Psoas muscle (tissue), 8 donors: ENCODE measurements around the gene TLN1. TPM values are rescaled to one million over a fixed set of nuclear protein-coding genes. Genes with fewer than 3 reads are reported as not detected.

Experiments
- ATAC-seq, 4 donors: fragments of 200-7000 bp; cut with Tn5 transposase; one replicate each; pipeline ENCODE4 v1.9.1; 2020; ENCODE audit warnings: moderate library complexity in 3 of 4, mild to moderate bottlenecking in 2 of 4
- DNase-seq, 2 donors: peaks; one replicate each; pipeline ENCODE4 v3.0.0-alpha.2; 2020
- H3K27ac ChIP-seq: fragments of 200-600 bp; one replicate; pipeline ENCODE4 v1.8.0; 2022
- H3K27me3 ChIP-seq, 3 donors: fragments of 200-600 bp in 1 of 3; one replicate each; pipeline versions ENCODE4 v1.6.1 to v1.8.0; 2013 to 2022; ENCODE audit warnings: low read length in 2 of 3, mild to moderate bottlenecking in 2 of 3, moderate library complexity in 1 of 3; ENCODE audit not compliant: insufficient read depth in 3 of 3
- H3K36me3 ChIP-seq, 2 donors: fragments of 200-600 bp in 1 of 2; one replicate each; pipeline versions ENCODE4 v1.6.1 to v1.8.0; 2013 to 2022; ENCODE audit warnings: low read depth in 1 of 2, mild to moderate bottlenecking in 1 of 2, moderate library complexity in 1 of 2; ENCODE audit not compliant: insufficient read depth in 1 of 2
- H3K4me1 ChIP-seq: fragments of 200-600 bp; one replicate; pipeline ENCODE4 v1.8.0; 2022
- H3K4me3 ChIP-seq: fragments of 200-600 bp; one replicate; pipeline ENCODE4 v1.8.0; 2022; ENCODE audit warnings: mild to moderate bottlenecking
- H3K9me3 ChIP-seq: fragments of 200-600 bp; one replicate; pipeline ENCODE4 v1.8.0; 2022
- WGBS, 3 donors: extraction: QIAGEN DNeasy Blood & Tissue Kit; methylation state at CpG; one replicate each; pipeline versions ENCODE4 v1.1.6 to v1.1.7; 2013; 5-methylcytosine and 5-hydroxymethylcytosine counted together
- intact Hi-C, 2 donors: fragments of 100-400 bp; cut with DNase I; formaldehyde crosslinking; loops; one replicate each; pipeline versions ENCODE4 v1.11.0 to v1.14.2; 2022
- polyA plus RNA-seq, 3 donors: library from polyadenylated mRNA; stranded (reverse); fragments of 200-250 nt; gene quantifications; one replicate each; pipeline ENCODE4 v1.2.3, GENCODE V29; 2013
- total RNA-seq, 4 donors: library from RNA; stranded (reverse); fragmentation: NEBNext Ultra II Directional in 2 of 4; extraction: Animal tissue kit (Norgen Biotek cat#: 25700) in 2 of 4; gene quantifications; one replicate each; pipeline versions ENCODE4 v1.2.1 to v1.2.4, GENCODE V29; 2021 to 2023
- TF ChIP-seq, protein P1 (sequence below): fragments of 200-600 bp; IDR thresholded peaks from one replicate; pipeline ENCODE4 v1.8.0; 2022; ENCODE audit warnings: antibody characterized with exemption
- donor health status: healthy with polysubstance abuse.
- donor health status: DM: no; HTN: no; CAD: no; lungs with moderate emphysema.
- donor health status: Bipolar disorder and iron deficiency.
- donor health status: healthy.
- donor health status: DM: yes; HTN: yes; CAD: no.
- donor health status: DM: no; HTN: no; CAD: no.
- donor health status: DM: no; HTN: no; CAD: no.
- donor health status: DM: yes; HTN: yes; CAD: no.

Gene TLN1
- total and polyA plus RNA-seq, 7 donors: 88.2 to 320 (median 150) TPM

DNA sequence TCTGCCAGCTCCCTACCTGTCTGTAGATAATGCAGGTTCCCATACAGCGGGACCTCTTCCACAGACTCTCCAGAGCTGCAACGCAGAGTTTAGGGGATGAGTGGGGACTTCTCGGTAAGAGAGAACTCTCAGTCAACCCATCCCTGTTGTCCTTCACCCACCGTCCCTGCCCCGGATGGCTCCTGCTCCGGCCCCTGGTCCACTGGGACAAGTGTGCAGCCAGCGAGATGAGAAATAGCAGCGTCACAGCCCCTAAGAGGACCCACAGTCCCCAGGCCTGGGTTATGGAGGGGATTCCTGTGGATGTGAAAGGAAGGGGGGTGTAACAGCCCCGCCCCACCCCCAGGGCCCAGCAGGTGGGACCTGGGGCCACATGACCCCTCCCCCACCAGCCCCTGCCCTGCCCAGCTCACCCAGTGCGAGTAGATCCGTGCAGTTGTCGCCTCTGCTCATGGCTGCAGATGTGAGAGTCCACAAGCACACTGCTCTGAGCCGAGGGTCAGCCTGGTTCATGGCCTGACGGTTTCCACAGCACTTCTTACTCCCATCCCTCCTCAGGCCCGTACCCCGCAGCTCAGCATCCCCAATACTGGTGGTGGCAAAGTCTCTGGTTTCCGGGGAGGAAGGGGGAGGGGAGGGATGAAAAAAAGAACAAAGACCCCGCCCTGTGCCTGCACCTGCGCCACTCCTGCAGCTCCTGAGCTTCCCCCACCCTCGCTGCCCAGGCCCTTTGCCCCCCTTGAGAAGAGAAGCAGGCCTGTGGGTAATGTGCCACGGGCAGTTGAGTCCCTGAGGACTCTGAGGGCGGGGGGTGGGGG lies 81.4 kb downstream of the TLN1 start, which contains the start of gene SIT1:
Gene SIT1, minus strand, starts transcription at position 591 of the 818 bp plus-strand sequence. Its CDS starts 78 bp downstream, at position 513.
- no peak for DNase-seq
- no peaks in the 10 kb centered on the region for H3K36me3 ChIP-seq
- TF ChIP-seq, protein P1, sequence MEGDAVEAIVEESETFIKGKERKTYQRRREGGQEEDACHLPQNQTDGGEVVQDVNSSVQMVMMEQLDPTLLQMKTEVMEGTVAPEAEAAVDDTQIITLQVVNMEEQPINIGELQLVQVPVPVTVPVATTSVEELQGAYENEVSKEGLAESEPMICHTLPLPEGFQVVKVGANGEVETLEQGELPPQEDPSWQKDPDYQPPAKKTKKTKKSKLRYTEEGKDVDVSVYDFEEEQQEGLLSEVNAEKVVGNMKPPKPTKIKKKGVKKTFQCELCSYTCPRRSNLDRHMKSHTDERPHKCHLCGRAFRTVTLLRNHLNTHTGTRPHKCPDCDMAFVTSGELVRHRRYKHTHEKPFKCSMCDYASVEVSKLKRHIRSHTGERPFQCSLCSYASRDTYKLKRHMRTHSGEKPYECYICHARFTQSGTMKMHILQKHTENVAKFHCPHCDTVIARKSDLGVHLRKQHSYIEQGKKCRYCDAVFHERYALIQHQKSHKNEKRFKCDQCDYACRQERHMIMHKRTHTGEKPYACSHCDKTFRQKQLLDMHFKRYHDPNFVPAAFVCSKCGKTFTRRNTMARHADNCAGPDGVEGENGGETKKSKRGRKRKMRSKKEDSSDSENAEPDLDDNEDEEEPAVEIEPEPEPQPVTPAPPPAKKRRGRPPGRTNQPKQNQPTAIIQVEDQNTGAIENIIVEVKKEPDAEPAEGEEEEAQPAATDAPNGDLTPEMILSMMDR: no peak
- H3K4me3 ChIP-seq: no peak within 1 kb of the TSS
- WGBS, 3 donors: 63 to 72% (median 65%) methylated on average over 20 to 22 of the region's 22 CpGs
- no peak for ATAC-seq
- no peaks in the 10 kb centered on the region for H3K9me3 ChIP-seq
- intact Hi-C loops: no loop called here
- H3K27ac ChIP-seq: no peak within 1 kb of the TSS
- H3K4me1 ChIP-seq: no peaks in the 10 kb centered on the region
- H3K27me3 ChIP-seq: no peaks in the 10 kb centered on the region

DNA sequence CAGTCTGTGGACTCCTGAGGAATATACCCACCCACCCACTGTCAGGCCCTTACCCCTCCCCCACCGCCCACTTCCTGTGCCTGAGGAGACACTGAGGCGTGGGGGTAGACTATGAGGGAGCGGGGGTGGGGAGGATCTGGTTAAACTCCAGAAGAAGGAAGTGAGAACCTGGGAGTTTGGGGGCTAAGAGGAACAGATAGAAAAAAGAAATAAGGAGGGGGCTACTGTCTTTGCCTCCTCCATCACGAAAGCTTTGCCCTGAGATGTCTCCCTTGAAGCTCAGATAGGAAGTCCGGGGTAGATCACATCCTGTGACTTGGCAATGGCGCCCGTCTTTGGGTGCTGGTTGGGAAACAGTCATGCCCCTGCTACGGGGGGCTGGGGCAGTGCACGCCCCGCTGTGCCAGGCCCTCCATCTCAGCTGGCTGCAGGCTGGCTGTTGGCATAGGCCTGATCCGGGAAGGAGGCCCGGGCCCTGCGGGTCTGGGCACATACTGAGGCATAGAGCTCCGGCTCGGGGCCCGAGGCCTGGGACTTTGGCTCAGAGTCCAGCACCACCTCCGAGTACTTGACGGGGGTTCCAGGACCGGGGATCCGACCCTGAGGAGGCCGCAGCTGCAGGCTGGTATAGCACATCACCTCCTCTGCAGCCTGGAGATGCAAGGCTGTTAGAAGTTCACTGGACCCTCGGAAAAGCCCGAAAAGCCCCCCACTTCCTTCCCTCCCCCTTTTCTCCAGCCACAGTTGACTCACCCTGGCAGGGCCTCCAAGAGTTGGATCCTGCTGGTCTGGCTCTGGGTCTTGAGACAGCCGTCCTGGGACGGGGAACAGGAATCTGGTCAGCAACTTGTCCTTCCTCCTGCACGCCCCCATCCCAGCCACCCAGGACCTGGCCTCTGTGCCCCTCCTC lies 82.3 kb downstream of the TLN1 start:
- Histone ChIP-seq H3K27ac (no peak overlapping the region), H3K4me1 (no peaks in the 10 kb centered on the region), H3K36me3 (no peaks in the 10 kb centered on the region), H3K27me3 (no peaks in the 10 kb centered on the region), H3K4me3 (no peak overlapping the region), H3K9me3 (no peaks in the 10 kb centered on the region)
- intact Hi-C loops: loop anchor here in 1 of 2 donors (5.0 to 10.0 kb wide), 3 partner anchors 42 to 233 kb away; partner anchors contain the start of gene TESK1
- TF ChIP-seq, protein P1: no peak
- 60 to 75% (median 62%) methylated on average over 25 to 26 of the region's 26 CpGs for WGBS, 3 donors
- ATAC-seq (no peak), DNase-seq (peak in 1 of 2 donors; percentile 67)

Other genes with a start within 250 kb of the TLN1 start
- 100 to 1,000 TPM in 1 of 4 donors, 10 to 100 TPM in 3; 34.4 to 101 (median 72.1) TPM for gene RUSC2, start 242.1 kb downstream of the TLN1 start, total RNA-seq
- gene RUSC2, start 242.1 kb downstream of the TLN1 start, polyA plus RNA-seq: 10 to 100 TPM; 37.1 to 53.9 (median 45.7) TPM
- 10 to 100 TPM; 44.4 to 81.0 (median 56.8) TPM for gene TESK1, start 126.9 kb downstream of the TLN1 start, total RNA-seq
- 10 to 100 TPM; 59.4 to 73.6 (median 70.7) TPM for gene TESK1, start 126.9 kb downstream of the TLN1 start, polyA plus RNA-seq
- under 1 TPM; 0.57 to 0.71 (median 0.64) TPM for gene CD72, start 113.8 kb downstream of the TLN1 start, total RNA-seq
- 1 to 10 TPM in 1 of 3 donors, under 1 TPM in 2; 0.46 to 1.2 (median 0.68) TPM for gene CD72, start 113.8 kb downstream of the TLN1 start, polyA plus RNA-seq
- gene SIT1, start 81.3 kb downstream of the TLN1 start, total RNA-seq: under 1 TPM; 0.23 to 0.34 (median 0.28) TPM
- under 1 TPM in 2 of 3 donors, not detected in 1; 0.08 to 0.10 TPM for gene SIT1, start 81.3 kb downstream of the TLN1 start, polyA plus RNA-seq
- gene RMRP, start 74.2 kb downstream of the TLN1 start, total RNA-seq: over 10,000 TPM in 1 of 4 donors, 1,000 to 10,000 TPM in 3; 3,787 to 10,280 (median 6,744) TPM
- 10 to 100 TPM in 1 of 3 donors, not detected in 2; 26.8 TPM for gene RMRP, start 74.2 kb downstream of the TLN1 start, polyA plus RNA-seq
- gene CCDC107, start 73.9 kb downstream of the TLN1 start, total RNA-seq: 10 to 100 TPM; 15.4 to 39.4 (median 27.5) TPM
- gene CCDC107, start 73.9 kb downstream of the TLN1 start, polyA plus RNA-seq: 10 to 100 TPM; 21.5 to 49.4 (median 36.3) TPM
- gene ARHGEF39, start 67.0 kb downstream of the TLN1 start, total RNA-seq: under 1 TPM in 3 of 4 donors, not detected in 1; 0.07 to 0.21 (median 0.10) TPM
- under 1 TPM; 0.20 to 0.79 (median 0.29) TPM for gene ARHGEF39, start 67.0 kb downstream of the TLN1 start, polyA plus RNA-seq
- gene CA9, start 58.3 kb downstream of the TLN1 start, total RNA-seq: not detected
- gene CA9, start 58.3 kb downstream of the TLN1 start, polyA plus RNA-seq: under 1 TPM; 0.03 to 0.49 (median 0.05) TPM
- over 10,000 TPM in 1 of 4 donors, 1,000 to 10,000 TPM in 3; 6,047 to 11,456 (median 7,939) TPM for gene TPM2, start 42.3 kb downstream of the TLN1 start, total RNA-seq
- gene TPM2, start 42.3 kb downstream of the TLN1 start, polyA plus RNA-seq: over 10,000 TPM in 2 of 3 donors, 1,000 to 10,000 TPM in 1; 6,654 to 16,334 (median 13,470) TPM
- 10 to 100 TPM; 16.1 to 22.4 (median 20.5) TPM for gene CREB3, start 471 bp upstream of the TLN1 start, total RNA-seq
- gene CREB3, start 471 bp upstream of the TLN1 start, polyA plus RNA-seq: 10 to 100 TPM; 20.9 to 55.1 (median 27.8) TPM
- 10 to 100 TPM; 36.1 to 83.6 (median 50.1) TPM for gene GBA2, start 17.0 kb upstream of the TLN1 start, total RNA-seq
- 100 to 1,000 TPM in 1 of 3 donors, 10 to 100 TPM in 2; 47.0 to 107 (median 47.4) TPM for gene GBA2, start 17.0 kb upstream of the TLN1 start, polyA plus RNA-seq
- 10 to 100 TPM; 32.3 to 51.0 (median 37.4) TPM for gene RGP1, start 17.1 kb upstream of the TLN1 start, total RNA-seq
- 10 to 100 TPM; 10.7 to 34.6 (median 24.0) TPM for gene RGP1, start 17.1 kb upstream of the TLN1 start, polyA plus RNA-seq
- not detected for gene MSMP, start 22.1 kb upstream of the TLN1 start, total RNA-seq
- gene MSMP, start 22.1 kb upstream of the TLN1 start, polyA plus RNA-seq: 1 to 10 TPM in 1 of 3 donors, under 1 TPM in 1, not detected in 1; 0.16 to 1.2 TPM
- 10 to 100 TPM; 14.7 to 28.4 (median 18.3) TPM for gene NPR2, start 59.4 kb upstream of the TLN1 start, total RNA-seq
- 10 to 100 TPM in 1 of 3 donors, 1 to 10 TPM in 2; 8.7 to 27.2 (median 9.2) TPM for gene NPR2, start 59.4 kb upstream of the TLN1 start, polyA plus RNA-seq
- gene SPAG8, start 80.1 kb upstream of the TLN1 start, total RNA-seq: 1 to 10 TPM in 1 of 4 donors, under 1 TPM in 3; 0.39 to 1.3 (median 0.94) TPM
- gene SPAG8, start 80.1 kb upstream of the TLN1 start, polyA plus RNA-seq: 1 to 10 TPM in 1 of 3 donors, under 1 TPM in 2; 0.25 to 1.2 (median 0.56) TPM
- gene HINT2, start 82.8 kb upstream of the TLN1 start, total RNA-seq: 10 to 100 TPM; 36.5 to 53.9 (median 42.3) TPM
- gene HINT2, start 82.8 kb upstream of the TLN1 start, polyA plus RNA-seq: 10 to 100 TPM; 43.8 to 64.7 (median 48.1) TPM
- gene FAM221B, start 96.5 kb upstream of the TLN1 start, total RNA-seq: not detected
- gene FAM221B, start 96.5 kb upstream of the TLN1 start, polyA plus RNA-seq: not detected
- gene TMEM8B, start 97.0 kb upstream of the TLN1 start, total RNA-seq: 10 to 100 TPM in 2 of 4 donors, 1 to 10 TPM in 2; 8.9 to 18.5 (median 11.6) TPM
- 1 to 10 TPM; 2.8 to 5.9 (median 3.9) TPM for gene TMEM8B, start 97.0 kb upstream of the TLN1 start, polyA plus RNA-seq
- gene OR13J1, start 138.2 kb upstream of the TLN1 start, total RNA-seq: not detected
- not detected for gene OR13J1, start 138.2 kb upstream of the TLN1 start, polyA plus RNA-seq
- gene HRCT1, start 174.0 kb upstream of the TLN1 start, total RNA-seq: 1 to 10 TPM in 3 of 4 donors, under 1 TPM in 1; 0.95 to 4.9 (median 3.0) TPM
- 1 to 10 TPM in 2 of 3 donors, under 1 TPM in 1; 0.59 to 5.4 (median 1.6) TPM for gene HRCT1, start 174.0 kb upstream of the TLN1 start, polyA plus RNA-seq
- 1 to 10 TPM; 2.5 to 4.6 (median 4.0) TPM for gene SPAAR, start 177.3 kb upstream of the TLN1 start, total RNA-seq
- 1 to 10 TPM; 3.2 to 3.9 (median 3.6) TPM for gene SPAAR, start 177.3 kb upstream of the TLN1 start, polyA plus RNA-seq
- gene OR2S2, start 226.0 kb upstream of the TLN1 start, total RNA-seq: not detected
- not detected for gene OR2S2, start 226.0 kb upstream of the TLN1 start, polyA plus RNA-seq